Glutamatergic neuron (in vitro differentiated cells): ENCODE measurements around the gene EIF4E. TPM values are rescaled to one million over a fixed set of nuclear protein-coding genes. Genes with fewer than 3 reads are reported as not detected.

Source experiments
- total RNA-seq: library from RNA; stranded (reverse); fragmentation: NEBNext Ultra II Directional; extraction: Animal tissue kit (Norgen Biotek cat#: 25700); gene quantifications from one replicate; pipeline ENCODE4 v1.2.1, GENCODE V29; 2021; ENCODE audit not compliant: unreplicated experiment

EIF4E gene
- total RNA-seq, 1 donor from 2014 or later, result 92.8 TPM

Other genes starting within 250 kb of the EIF4E start
- 26.2 TPM for gene METAP1, start 66.6 kb upstream of the EIF4E start, total RNA-seq
- 201 TPM for gene ADH5, start 159.7 kb upstream of the EIF4E start, total RNA-seq
- gene ADH4, start 215.2 kb upstream of the EIF4E start, total RNA-seq, result not detected